Measurements from ENCODE around the gene NUDT5. TPM values are rescaled to one million over a fixed set of nuclear protein-coding genes. Genes with fewer than 3 reads are reported as not detected.

The NUDT5 gene
- total RNA-seq, 2 experiments from 2014 or later, result 55.7 to 105 TPM

GRCh38 chr10:12181065-12181775, 14.5 kb downstream of the NUDT5 start:
- H3K79me2 ChIP-seq (ENCODE audit: insufficient read depth, low read depth, low read length), result no peaks in the 10 kb centered on the region
- no peak overlapping the region for H2AFZ ChIP-seq (ENCODE audit: low read length)
- ChIA-PET POLR2A (no interaction called here), CTCF (ENCODE audit: unreplicated experiment) (no interaction called here)
- no peak for TF ChIP-seq EZH2phosphoT487 (IDR thresholded peaks at IDR 0.05; ENCODE audit: borderline replicate concordance, low read depth, low read length)
- no peak for TF ChIP-seq CTCF (conservative IDR thresholded peaks at IDR 0.05; ENCODE audit: low read length)
- peaks cover 86% of the 10 kb centered on the region for H3K36me3 ChIP-seq (ENCODE audit: insufficient read depth, low read length)
- no peaks in the 10 kb centered on the region for H3K9me2 ChIP-seq (ENCODE audit: insufficient read depth, low read length)
- DNase-seq (ENCODE audit: low spot score), result no peak
- H3K27ac ChIP-seq (ENCODE audit: low read depth, low read length, poor library complexity, severe bottlenecking), result no peak overlapping the region
- intact Hi-C loops (cut with micrococcal nuclease; ENCODE audit: unreplicated experiment), result no loop called here
- H3K4me1 ChIP-seq (ENCODE audit: insufficient read depth, low read length, poor library complexity, severe bottlenecking), result peaks cover 6% of the 10 kb centered on the region
- no peaks in the 10 kb centered on the region for H4K20me1 ChIP-seq (ENCODE audit: insufficient read depth, low read length)
- BruUV-seq (replicated peaks), result no TSS peak
- no peak overlapping the region for H3K4me3 ChIP-seq (ENCODE audit: low read depth, low read length, poor library complexity, severe bottlenecking)
- H3K4me2 ChIP-seq (ENCODE audit: low read length), result no peak overlapping the region
- H3K9me3 ChIP-seq (ENCODE audit: low read length), result no peaks in the 10 kb centered on the region

GRCh38 chr10:12180221-12180974, 15.3 kb downstream of the NUDT5 start:
- intact Hi-C loops (cut with micrococcal nuclease; ENCODE audit: unreplicated experiment), result no loop called here
- no peaks in the 10 kb centered on the region for H4K20me1 ChIP-seq (ENCODE audit: insufficient read depth, low read length)
- H3K9me3 ChIP-seq (ENCODE audit: low read length), result no peaks in the 10 kb centered on the region
- ChIA-PET CTCF (ENCODE audit: unreplicated experiment) (no interaction called here), POLR2A (no interaction called here)
- H2AFZ ChIP-seq (ENCODE audit: low read length), result no peak overlapping the region
- H3K9me2 ChIP-seq (ENCODE audit: insufficient read depth, low read length), result no peaks in the 10 kb centered on the region
- no peak for TF ChIP-seq CTCF (conservative IDR thresholded peaks at IDR 0.05; ENCODE audit: low read length)
- no peak for TF ChIP-seq EZH2phosphoT487 (IDR thresholded peaks at IDR 0.05; ENCODE audit: borderline replicate concordance, low read depth, low read length)
- H3K4me1 ChIP-seq (ENCODE audit: insufficient read depth, low read length, poor library complexity, severe bottlenecking), result peaks cover 6% of the 10 kb centered on the region
- no peak overlapping the region for H3K4me2 ChIP-seq (ENCODE audit: low read length)
- DNase-seq (ENCODE audit: low spot score), result no peak
- H3K27ac ChIP-seq (ENCODE audit: low read depth, low read length, poor library complexity, severe bottlenecking), result no peak overlapping the region
- no peak overlapping the region for H3K4me3 ChIP-seq (ENCODE audit: low read depth, low read length, poor library complexity, severe bottlenecking)
- H3K36me3 ChIP-seq (ENCODE audit: insufficient read depth, low read length), result peaks cover 82% of the 10 kb centered on the region
- BruUV-seq (replicated peaks), result no TSS peak
- no peaks in the 10 kb centered on the region for H3K79me2 ChIP-seq (ENCODE audit: insufficient read depth, low read depth, low read length)

Measured in OCI-LY7 (cell line).